Mucosa of rectum (tissue), 2 donors: Measurements from ENCODE around the gene NBR1.
"Not testable (repeated sequence)": the region's sequence is repeated elsewhere in the genome, so short reads cannot be mapped to it uniquely, and the experiment has no call there.

Experiments
- H3K27ac ChIP-seq, 2 donors: one replicate each; pipeline ENCODE4 v1.7.0; 2013; ENCODE audit warnings: inconsistent platforms in 2 of 2, low read depth in 2 of 2, low read length in 2 of 2
- H3K27me3 ChIP-seq, 2 donors: one replicate each; pipeline ENCODE4 v1.7.0; 2013; ENCODE audit warnings: low read length in 2 of 2; ENCODE audit not compliant: control insufficient read depth in 2 of 2, insufficient read depth in 2 of 2
- H3K36me3 ChIP-seq, 2 donors: one replicate each; pipeline ENCODE4 v1.7.0; 2013; ENCODE audit warnings: low read length in 2 of 2; ENCODE audit not compliant: control insufficient read depth in 2 of 2, insufficient read depth in 2 of 2
- H3K4me1 ChIP-seq, 2 donors: one replicate each; pipeline ENCODE4 v1.7.0; 2013; ENCODE audit warnings: low read length in 2 of 2, mild to moderate bottlenecking in 1 of 2; ENCODE audit not compliant: control insufficient read depth in 2 of 2, insufficient read depth in 2 of 2
- H3K4me3 ChIP-seq, 2 donors: one replicate each; pipeline ENCODE4 v1.7.0; 2013; ENCODE audit warnings: low read length in 2 of 2
- H3K9ac ChIP-seq, 2 donors: one replicate each; pipeline ENCODE4 v1.7.0; 2013; ENCODE audit warnings: low read length in 2 of 2, low read depth in 1 of 2, mild to moderate bottlenecking in 1 of 2
- H3K9me3 ChIP-seq, 2 donors: one replicate each; pipeline ENCODE4 v1.7.0; 2013; ENCODE audit warnings: low read length in 2 of 2; ENCODE audit not compliant: control insufficient read depth in 2 of 2
- donor health status: healthy.
- donor health status: Normal muscosa, but diverticular disease.

The NBR1 gene

GRCh38 chr17:43183921-43184320 is 12.9 kb downstream of the NBR1 start:
- H3K4me1 ChIP-seq, result no peaks in the 10 kb centered on the region
- H3K27me3 ChIP-seq, result no peaks in the 10 kb centered on the region
- H3K27ac ChIP-seq, result no peak overlapping the region
- no peaks in the 10 kb centered on the region for H3K9me3 ChIP-seq
- peaks cover 35 to 47% of the 10 kb centered on the region in 2 donors for H3K36me3 ChIP-seq
- H3K4me3 ChIP-seq, result no peak overlapping the region
- H3K9ac ChIP-seq, result no peak overlapping the region

GRCh38 chr17:43186656-43187055 is 15.6 kb downstream of the NBR1 start:
- H3K27me3 ChIP-seq, H3K4me1 ChIP-seq, H3K27ac ChIP-seq, H3K9ac ChIP-seq, H3K4me3 ChIP-seq, H3K9me3 ChIP-seq: not testable (repeated sequence)
- H3K36me3 ChIP-seq, result peaks cover 41 to 52% of the 10 kb centered on the region in 2 donors

GRCh38 chr17:43193251-43193650 is 22.2 kb downstream of the NBR1 start:
- Histone ChIP-seq H3K9me3 (no peaks in the 10 kb centered on the region), H3K27ac (no peak overlapping the region)

GRCh38 chr17:43199633-43200032 is 28.6 kb downstream of the NBR1 start:
- H3K27ac ChIP-seq, result no peak overlapping the region
- peaks cover 61 to 77% of the 10 kb centered on the region in 2 donors for H3K36me3 ChIP-seq
- no peaks in the 10 kb centered on the region for H3K4me1 ChIP-seq
- no peaks in the 10 kb centered on the region for H3K27me3 ChIP-seq
- no peaks in the 10 kb centered on the region for H3K9me3 ChIP-seq
- H3K9ac ChIP-seq, result no peak overlapping the region
- no peak overlapping the region for H3K4me3 ChIP-seq

More at GRCh38 chr17:43193251-43193650, 22.2 kb downstream of the NBR1 start:
- Histone ChIP-seq H3K36me3 (peaks cover 74 to 80% of the 10 kb centered on the region in 2 donors), H3K4me1 (no peaks in the 10 kb centered on the region), H3K9ac (no peak overlapping the region), H3K4me3 (no peak overlapping the region), H3K27me3 (no peaks in the 10 kb centered on the region)

GRCh38 chr17:43200127-43200526 is 29.1 kb downstream of the NBR1 start:
- peaks cover 58 to 75% of the 10 kb centered on the region in 2 donors for H3K36me3 ChIP-seq
- H3K4me3 ChIP-seq, result no peak overlapping the region
- no peak overlapping the region for H3K27ac ChIP-seq
- H3K27me3 ChIP-seq, result no peaks in the 10 kb centered on the region
- no peaks in the 10 kb centered on the region for H3K9me3 ChIP-seq
- H3K4me1 ChIP-seq, result no peaks in the 10 kb centered on the region
- no peak overlapping the region for H3K9ac ChIP-seq

GRCh38 chr17:43203013-43203412 is 32.0 kb downstream of the NBR1 start:
- not testable (repeated sequence) for H3K4me1 ChIP-seq, H3K9me3 ChIP-seq, H3K27ac ChIP-seq, H3K4me3 ChIP-seq, H3K9ac ChIP-seq, H3K27me3 ChIP-seq
- H3K36me3 ChIP-seq, result peaks cover 60 to 76% of the 10 kb centered on the region in 2 donors

- Histone ChIP-seq H3K36me3 (peaks cover 26 to 40% of the 10 kb centered on the region in 2 donors), H3K27me3 (no peaks in the 10 kb centered on the region), H3K27ac (peak overlapping the region; percentile 82 to 86), H3K4me3 (peak overlapping the region in 1 of 2 donors; percentile 86), H3K9me3 (no peaks in the 10 kb centered on the region), H3K4me1 (peaks cover 13 to 21% of the 10 kb centered on the region in 2 donors), H3K9ac (peak overlapping the region; percentile 76 to 83)
Measured at GRCh38 chr17:43210576-43210975, 39.6 kb downstream of the NBR1 start.

GRCh38 chr17:43211123-43211479 is 40.1 kb downstream of the NBR1 start:
- H3K27me3 ChIP-seq, result no peaks in the 10 kb centered on the region
- H3K9me3 ChIP-seq, result no peaks in the 10 kb centered on the region
- H3K36me3 ChIP-seq, result peaks cover 28 to 45% of the 10 kb centered on the region in 2 donors
- H3K4me1 ChIP-seq, result peaks cover 13 to 21% of the 10 kb centered on the region in 2 donors
- peak overlapping the region; percentile 78 to 86 for H3K4me3 ChIP-seq
- peak overlapping the region; percentile 76 to 83 for H3K9ac ChIP-seq
- peak overlapping the region; percentile 82 to 86 for H3K27ac ChIP-seq

- peaks cover 13 to 21% of the 10 kb centered on the region in 2 donors for H3K4me1 ChIP-seq
- no peaks in the 10 kb centered on the region for H3K9me3 ChIP-seq
- peaks cover 30 to 45% of the 10 kb centered on the region in 2 donors for H3K36me3 ChIP-seq
Measured at GRCh38 chr17:43211480-43212402, 40.7 kb downstream of the NBR1 start, which contains the start of gene TMEM106A. Gene TMEM106A, plus strand, starts transcription at chr17:43211875. Its CDS starts 1,167 bp downstream, at chr17:43213042.

More at GRCh38 chr17:43211480-43212402, 40.7 kb downstream of the NBR1 start, which contains the start of gene TMEM106A:
- Histone ChIP-seq H3K27ac (peak within 1 kb of the TSS; percentile 82 to 86), H3K9ac (peak within 1 kb of the TSS; percentile 83 to 91), H3K4me3 (peak within 1 kb of the TSS; percentile 78 to 86), H3K27me3 (no peaks in the 10 kb centered on the region)
